Activated CD4-positive, alpha-beta T cell treated with anti-CD3 and anti-CD28 coated beads, Interleukin-2, amount 50 U/mL, for 48 hours (primary cell): ENCODE measurements around the gene CEP164.
"Not testable (repeated sequence)": the region's sequence is repeated elsewhere in the genome, so short reads cannot be mapped to it uniquely, and the experiment has no call there.

ENCODE experiments used
- DNase-seq, 2 experiments: peaks; one replicate each; pipeline ENCODE4 v3.0.0-alpha.2; 2020

Gene CEP164

DNA sequence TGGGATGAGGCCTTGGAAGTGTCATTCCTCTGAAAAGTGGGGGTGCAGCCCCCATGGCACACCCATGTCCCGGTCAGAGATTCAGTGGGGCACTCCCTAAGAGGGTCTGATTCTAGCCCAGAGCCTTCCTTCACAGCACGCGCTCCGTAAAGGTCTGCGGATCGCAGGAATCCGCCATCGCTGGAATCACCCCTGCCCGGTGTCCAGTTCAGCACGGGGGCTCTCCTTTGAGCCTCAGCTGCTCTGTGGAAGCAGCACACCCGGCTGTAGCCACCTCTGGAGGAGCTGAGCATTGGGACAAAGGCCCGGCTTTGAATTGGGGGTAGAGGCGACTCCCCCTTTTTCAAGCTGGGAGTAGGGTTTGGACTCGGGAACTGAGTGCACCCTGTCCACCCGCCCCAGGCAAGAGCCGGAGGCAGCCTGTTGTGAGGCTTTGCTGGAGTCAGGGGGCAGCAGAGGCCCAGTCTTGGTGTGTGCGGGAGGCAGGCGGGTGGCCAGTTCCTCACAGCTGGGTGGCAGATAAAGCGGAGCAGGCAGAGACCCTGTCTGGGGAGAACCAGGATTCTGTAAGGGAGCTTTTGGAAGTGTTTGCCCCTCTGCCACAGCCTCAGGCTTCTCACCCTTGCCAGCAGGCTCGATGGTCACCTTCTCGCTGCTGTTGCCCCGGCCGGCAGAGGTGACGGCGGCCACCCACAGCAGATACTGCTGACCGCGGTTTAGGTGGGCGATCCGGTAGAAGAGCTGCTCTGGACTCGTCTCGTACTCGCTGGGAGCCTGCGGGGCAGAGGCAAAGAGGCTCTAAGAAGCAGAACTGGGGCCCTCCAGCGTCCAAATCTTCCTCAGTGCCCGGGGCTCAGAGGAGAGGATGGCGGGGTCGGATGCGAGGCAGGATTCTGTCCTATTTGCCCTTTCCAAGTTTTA lies 115.9 kb downstream of the CEP164 start:
- peak; percentile 31 to 45 for DNase-seq

DNA sequence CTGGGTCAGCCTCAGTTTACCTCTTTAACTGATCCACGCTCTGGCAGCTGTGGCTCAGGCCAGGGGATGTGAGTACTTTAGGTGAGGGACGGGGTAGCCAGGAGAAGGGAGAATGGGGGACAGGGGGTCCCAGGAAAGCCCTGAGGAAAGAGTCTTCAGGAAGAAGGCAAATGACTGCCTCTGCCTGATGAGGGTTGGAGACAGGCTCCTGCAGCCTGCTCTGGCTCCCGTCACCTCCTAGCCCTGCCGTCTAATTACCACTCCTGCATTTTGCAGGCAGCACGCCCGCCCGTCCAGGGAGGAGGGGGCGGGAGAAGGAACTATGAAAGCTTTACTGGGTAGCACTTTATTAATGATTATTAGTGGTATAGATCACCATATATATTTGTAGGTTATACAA lies 116.6 kb downstream of the CEP164 start:
- no peak for DNase-seq

DNA sequence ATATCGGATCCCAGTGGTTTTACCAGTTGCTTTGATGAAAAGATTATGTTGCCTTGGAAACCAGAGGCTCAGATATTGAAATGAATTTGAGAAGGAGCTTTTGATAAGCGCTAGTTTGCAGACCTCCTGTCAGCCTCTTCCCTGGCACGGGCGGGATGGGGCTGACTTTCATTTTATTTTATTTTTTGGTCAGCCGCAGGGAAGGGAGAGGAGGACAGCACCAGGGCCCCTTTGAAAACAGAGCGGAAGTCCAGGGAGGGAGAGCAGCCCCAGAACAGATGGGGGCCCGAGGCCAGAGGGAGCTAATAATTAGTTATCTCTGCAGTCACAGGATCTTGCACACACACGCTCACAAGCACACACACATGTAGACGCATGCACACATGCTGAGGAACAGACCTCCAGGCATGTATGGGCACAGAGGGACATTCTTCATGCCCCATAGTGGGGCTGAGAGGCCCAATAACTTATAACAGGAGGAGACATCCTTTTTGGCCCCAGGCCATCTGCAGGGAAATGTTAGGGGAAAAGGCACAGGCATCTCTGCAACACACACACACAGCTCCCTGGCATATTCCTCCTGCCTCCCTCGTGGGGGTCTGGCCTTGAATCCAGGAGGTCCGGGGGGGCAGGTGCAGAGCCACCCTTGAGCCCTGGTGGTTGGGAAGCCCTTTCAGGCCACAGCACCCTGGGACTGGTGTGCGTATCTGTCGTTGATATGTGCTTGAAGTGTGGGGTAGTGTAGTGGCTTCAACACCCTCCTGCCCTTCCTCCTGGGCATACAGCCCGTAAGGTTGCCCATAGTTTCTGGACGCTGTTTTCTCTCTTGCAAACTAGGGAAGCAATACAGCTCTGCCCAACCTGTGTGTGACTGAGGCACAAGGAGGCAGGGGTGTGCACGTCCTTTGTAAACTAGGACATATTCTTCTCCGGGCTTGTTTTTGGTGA lies 117.3 kb downstream of the CEP164 start:
- no peak for DNase-seq

DNA sequence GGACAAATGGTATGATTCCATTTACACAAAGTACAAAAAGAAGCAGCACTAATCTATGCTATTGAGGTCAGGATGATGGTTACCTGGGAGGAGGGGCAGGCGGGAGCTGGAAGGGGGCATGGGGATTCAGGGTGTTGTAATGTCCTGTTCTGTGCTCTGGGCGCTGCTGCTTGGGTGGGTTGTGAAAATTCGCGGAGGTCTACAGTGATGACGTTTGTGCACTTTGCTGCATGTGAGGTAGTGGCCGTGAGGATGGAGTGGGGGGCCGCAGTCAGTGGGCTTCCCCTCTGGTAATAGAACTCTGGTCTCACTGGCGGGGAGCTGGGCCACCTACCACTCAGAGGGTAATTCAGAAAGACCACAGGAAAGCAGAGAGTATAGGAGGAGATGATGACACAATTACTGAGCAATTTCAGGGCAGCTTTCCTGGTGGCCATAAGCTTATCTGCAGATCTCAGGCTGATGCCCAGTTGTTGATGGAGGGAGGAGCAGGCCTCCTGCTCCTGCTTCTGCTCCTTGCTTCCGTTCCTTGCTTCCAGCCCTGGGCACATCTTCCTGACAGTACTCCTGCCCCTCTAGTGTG lies 121.5 kb downstream of the CEP164 start:
- no peak for DNase-seq

DNA sequence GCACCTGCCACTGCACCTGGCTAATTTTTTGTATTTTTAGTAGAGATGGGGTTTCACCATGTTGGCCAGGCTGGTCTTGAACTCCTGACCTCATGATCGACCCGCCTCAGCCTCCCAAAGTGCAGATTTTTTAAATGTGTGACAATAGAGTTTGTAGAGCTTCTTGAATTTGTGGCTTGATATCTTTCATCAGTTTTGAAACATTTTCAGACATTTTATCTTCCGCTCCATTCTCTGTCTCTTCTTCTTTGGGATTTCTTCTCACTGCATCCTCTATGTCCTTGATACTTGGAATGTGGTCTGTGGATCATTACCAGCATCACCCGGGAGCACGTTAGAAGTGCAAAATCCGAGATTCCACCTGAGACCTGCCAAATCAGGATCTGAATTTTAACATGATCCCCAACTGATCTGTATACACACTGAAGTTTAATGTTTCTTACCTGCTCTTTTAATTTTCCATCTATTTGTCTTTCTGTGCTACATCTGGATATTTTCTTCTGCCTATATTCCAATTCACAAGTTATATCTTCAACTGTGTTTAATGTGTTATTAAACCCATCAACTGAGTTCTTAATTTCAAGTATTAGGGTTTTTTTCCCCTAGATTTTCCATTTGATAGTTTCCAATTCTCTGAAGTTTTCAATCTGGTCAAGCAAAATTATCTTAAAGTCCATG lies 126.4 kb downstream of the CEP164 start:
- no peak for DNase-seq

DNA sequence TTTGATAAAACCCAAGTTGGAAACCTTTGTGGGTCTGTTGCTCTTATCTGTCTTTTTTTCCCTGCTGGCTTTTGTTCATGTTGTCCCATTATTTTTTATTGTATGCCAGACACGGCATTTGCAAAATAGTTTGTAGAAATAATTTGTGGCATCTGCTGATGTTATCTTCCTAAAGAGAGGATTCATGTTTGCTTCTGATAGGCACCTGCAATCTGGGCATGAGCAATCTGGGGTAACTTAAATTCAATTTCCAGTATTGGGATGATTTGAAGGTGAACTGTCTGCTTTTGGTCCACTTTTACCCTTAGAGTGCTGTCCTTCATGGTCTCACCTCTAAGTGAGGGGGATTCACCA lies 126.9 kb downstream of the CEP164 start:
- no peak for DNase-seq

DNA sequence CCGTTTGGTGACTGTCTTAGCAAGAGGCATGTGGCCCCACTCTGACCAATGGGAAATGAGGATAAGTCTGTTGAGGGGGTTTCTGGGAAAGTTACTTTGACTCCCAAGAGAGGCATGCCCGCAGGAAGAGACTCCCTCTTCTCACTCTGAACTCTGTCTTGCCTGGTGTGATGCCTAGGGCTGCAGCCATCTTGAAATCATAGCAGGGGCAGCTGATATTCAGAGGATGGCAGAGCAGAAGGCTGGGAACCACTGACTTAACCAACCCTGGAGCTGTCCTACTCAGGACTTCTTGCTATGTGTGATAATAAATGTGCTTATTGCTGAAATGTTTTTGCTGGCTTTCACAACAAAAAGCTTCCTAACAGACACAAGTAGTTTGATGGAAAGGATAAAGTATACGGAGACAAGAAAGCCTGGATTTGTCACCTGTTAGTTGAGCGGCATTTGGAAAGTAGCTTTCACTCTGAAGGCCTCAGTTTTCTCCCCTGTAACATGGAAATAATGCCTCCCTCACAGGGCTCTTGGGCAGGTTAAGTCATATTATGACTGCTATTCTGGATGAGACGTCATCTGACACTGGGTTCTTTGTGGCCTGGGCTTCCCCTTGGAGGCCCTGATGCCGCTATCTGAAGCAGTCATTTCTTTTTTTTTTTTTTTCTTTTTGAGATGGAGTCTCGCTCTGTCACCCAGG lies 128.5 kb downstream of the CEP164 start:
- DNase-seq, result peak; percentile 51 to 58

DNA sequence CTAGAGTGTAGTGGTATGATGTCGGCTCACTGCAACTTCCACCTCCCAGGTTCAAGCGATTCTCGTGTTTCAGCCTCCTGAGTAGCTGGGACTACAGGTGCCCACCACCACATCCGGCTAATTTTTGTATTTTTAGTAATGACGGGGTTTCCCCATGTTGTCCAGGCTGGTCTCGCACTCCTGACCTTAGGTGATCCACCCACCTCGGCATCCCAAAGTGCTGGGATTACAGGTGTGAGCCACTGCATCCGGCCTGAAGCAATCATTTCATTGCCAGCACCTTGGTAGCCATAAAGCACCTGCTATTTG lies 129.0 kb downstream of the CEP164 start:
- DNase-seq, result not testable (repeated sequence)

DNA sequence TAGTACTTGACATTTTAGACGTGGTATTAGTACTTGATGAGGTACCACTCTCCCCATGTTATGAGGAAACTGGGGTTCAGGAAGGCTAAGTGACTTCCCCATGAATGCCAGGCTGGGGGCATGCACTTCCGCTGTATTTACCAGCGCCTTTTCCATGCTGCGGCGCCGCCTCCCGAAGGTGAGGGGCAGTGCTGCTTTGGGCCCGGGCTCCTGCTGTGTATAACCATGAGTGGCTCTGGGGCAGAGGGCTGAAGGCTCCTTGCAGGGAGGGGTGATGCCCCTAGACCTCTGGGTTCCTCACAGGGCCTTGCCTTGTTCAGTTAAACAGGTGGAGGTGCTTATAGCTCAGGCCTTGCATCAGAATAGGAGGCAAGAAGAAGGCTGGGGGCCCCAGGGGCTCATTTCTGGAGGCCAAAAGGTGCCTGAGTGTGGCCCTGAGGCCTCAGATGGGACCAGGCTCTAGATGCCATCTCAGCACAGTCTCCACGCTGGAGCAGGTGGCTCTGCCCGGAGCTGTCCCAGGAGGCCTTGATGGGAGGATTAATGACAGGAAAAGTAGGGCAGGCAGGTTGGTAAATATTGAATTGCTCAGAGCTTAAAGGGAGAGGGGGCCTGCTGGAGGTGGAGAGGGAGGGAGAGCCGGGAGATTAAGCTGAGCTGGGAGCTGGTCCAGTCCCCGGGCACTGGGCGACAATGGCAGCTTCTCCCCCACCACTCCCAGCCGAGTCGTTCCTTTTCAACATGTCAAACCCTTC lies 129.6 kb downstream of the CEP164 start:
- no peak for DNase-seq

DNA sequence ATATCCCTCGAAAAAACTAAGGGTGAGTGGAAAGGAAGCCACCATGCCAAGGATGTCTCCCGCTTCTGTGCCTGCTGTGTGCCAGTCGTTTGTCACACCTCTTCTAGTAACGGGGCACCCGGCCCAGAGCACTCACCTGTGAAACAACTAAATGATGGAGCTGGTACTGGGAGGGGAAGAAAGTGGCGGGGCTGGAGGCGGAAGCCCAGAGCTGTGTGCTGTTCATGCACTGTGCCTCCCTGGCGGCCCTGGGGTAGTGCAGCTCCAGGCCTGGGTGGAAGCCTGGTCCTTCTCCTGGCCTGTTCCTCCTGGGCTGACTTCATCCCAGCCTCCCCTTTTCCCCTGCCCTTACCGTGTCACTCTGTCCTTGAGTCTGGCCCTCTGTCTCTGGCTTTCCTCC lies 130.2 kb downstream of the CEP164 start:
- DNase-seq, result no peak

DNA sequence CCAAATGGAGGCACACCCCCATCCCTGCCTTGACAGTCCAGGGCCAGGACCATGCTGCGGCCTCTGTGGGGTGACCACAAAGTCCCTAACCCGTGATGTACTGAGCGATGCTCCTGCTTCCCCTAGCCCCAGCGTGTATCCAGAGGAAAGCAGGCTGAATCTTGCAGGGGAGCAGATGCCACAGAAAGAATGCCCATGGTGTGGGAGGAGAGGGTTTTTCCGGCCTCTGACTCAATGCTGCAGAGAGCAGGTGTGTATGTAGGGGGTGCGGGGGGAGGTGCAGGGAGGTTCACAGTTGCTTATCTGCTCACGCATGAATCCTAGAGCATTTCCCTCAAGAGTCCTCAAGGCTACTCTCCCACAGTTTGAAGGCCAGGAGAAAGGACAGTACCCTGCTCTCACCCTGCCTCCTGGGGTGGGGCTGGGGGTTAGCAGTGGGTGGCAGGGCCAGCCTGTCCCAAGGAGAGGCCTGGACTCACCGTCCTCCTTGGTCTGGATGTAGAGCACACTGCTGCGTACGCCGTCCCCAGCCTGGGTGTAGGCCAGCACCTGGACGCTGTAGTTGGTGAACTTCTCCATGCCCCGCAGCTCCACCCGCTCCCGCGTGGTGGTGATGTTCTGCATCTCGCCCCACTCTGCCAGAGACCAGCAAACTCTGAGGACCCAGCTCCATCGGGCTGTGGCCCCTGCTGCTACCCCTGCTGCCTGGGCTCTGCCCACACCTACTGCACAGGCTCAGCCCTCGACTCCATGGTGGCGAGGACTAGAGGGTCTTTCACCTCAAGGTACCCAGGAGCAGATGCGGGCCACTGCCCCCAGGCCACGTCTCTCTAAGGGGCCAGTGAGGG lies 130.8 kb downstream of the CEP164 start:
- DNase-seq, result peak; percentile 49 to 67

DNA sequence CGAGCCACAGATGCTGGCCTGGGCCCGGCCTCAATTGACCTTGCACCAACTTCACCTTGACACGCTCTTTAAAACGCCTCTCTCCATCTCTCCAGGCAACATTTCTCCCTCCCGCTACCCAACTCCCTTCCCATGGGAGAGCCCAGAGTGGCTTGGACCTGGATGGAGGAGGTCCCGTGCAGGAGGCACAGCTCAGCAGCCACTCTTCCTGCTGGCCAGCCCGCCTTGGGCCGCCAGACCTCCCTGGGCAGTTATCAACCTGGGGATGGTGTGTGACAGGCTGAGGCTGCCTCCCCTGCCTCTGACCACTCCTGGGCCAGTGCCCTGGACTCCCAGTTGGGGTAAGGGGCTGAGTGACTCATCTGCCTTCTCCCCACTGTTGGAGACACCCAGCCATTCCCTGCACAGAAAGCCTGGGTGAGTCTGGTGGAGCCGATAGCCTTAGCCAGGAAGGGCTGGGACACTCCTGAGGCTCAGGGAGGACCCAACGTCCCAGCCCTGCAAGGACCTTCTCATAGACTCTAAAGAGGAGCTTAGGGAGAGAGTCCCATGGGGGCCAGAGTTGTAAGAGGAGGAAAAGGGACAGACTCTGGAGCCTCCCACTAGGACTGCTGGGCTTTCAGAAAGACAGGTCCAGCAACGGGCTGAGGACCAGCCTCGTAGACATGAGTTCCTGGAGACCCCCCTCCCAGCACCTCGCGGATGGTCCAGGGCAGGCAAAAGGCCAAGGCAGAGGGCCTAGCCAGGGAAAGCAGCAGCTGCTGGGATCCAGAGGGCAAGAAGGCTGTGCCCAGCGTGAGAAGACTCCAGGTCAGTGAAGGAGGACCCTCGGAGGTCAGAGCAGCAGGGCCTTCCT lies 131.7 kb downstream of the CEP164 start:
- DNase-seq, result no peak

DNA sequence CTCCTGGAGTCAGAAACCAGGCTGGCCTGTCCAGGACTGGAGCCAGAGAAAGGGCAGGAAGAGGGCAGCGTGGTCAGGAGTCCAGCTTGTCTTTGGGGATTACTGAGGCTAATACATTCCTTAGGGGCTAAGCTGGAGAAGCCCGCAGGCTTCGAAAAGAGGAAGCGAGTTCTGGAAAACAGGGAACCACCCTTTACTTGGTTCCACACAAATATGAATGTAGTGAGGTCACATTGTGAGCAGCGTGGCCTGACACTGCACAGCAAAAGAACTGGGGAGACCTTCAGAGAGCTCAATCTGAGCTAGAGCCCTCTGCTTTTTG lies 132.3 kb downstream of the CEP164 start:
- no peak for DNase-seq

DNA sequence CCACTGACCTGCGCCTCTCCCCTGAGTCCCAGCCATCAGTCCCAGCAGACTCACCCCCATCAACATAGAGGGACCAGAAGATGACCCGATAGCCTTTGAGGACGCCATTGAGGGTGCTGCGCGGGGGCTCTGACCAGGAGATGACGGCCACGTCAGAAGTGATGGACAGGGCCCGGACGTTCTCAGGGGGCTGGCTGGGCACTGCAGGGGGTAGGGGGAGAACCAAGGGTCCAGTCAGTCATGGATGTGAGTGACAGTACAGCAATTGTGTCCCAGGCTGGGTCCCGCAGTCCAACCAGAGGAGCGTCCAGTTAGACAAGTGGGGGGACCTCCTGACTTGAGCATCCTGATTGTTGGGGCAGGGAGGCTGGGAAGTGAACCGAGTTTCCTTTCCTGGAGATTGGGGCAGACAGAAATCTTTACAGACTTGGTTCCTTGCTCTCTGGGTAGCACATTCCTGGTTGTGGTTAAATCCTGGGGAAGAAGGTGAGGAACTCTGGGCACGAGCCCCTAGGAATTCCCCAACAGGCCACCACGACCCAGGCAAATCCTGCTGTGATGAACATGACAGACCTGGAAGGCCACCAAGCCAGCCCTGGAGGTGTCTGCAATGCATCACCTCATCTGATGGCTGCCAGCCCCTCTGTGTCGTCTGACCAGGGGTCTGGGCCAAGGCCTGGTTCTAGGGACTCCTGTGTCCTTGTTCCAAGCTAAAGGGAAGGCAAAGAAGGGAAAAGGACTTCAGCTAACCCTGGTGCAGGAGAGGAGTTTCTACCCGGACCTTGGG lies 133.9 kb downstream of the CEP164 start:
- DNase-seq, result no peak

DNA sequence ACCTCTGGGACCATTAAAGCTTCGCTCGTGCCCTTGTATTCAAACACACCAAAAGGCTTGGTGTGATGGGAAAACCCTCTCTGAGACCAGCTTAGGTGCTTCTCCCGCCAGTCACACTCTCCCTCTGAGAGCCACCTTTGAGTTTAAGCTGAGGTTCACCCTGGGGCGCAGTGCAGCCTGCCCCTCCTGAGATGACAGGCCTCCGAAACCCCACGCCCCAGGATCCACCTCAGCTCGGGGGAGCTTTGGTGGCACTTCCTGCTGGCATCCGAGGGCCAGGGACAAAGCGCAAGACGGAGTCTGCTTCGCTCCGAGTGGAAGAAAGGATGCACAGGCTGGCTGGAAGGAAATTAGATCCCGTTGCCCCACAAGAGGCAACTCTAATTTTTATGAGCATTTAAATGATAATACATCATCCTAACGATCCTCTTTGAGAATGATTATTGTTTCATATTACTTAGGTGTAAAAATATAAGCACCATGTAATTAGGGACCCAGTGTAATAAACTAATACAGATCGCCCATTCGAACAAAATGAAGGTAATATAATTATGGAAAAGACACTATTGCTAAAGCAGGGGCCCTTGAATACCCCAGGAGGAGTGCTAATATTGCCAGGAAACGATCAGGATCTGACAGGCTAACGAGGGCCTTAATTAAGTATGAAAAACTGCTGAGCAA lies 134.7 kb downstream of the CEP164 start:
- no peak for DNase-seq

DNA sequence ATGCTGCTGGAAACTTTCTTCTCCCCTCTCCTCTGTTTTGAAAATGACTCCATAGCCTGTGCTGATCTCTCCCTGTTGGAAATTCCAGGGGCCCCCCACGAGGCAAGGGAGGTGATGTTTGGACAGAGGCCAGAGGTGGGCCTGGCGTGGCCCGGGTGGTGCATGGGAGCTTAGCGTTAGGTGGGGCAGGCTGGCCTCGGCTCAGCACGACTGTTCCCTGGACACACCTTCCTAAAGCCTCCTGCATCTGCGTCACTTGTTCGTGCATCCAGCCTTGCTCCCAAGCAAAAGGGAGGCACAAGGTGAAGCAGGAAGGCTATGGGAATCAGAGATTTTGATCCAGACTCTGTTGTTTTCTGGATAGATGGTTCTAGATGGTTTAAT lies 135.2 kb downstream of the CEP164 start:
- no peak for DNase-seq
